Mesenchymal stem cell (in vitro differentiated cells and primary cell): ENCODE results near the gene NKX2-2.

Experiments used
- DNase-seq: peaks from one replicate; pipeline ENCODE4 v3.0.0-alpha.2; 2013
- H2AFZ ChIP-seq: one replicate; pipeline ENCODE4 v1.6.1; 2013; ENCODE audit warnings: low read depth, mild to moderate bottlenecking, control low read depth, inconsistent platforms, low read length, moderate library complexity
- H2AK5ac ChIP-seq: 2 replicates; pipeline ENCODE4 v1.6.1; 2013; ENCODE audit warnings: low read length, moderate library complexity, mild to moderate bottlenecking, inconsistent platforms; ENCODE audit not compliant: severe bottlenecking
- H2BK120ac ChIP-seq: one replicate; pipeline ENCODE4 v1.6.1; 2013; ENCODE audit warnings: low read depth, mild to moderate bottlenecking, inconsistent platforms, low read length, moderate library complexity
- H2BK12ac ChIP-seq, 2 experiments: one replicate each; pipeline ENCODE4 v1.6.1; 2013; ENCODE audit warnings: inconsistent platforms in 2 of 2, low read length in 2 of 2, mild to moderate bottlenecking in 2 of 2, moderate library complexity in 2 of 2, control low read depth in 1 of 2
- H2BK15ac ChIP-seq: one replicate; pipeline ENCODE4 v1.6.1; 2013; ENCODE audit warnings: mild to moderate bottlenecking, low read depth, inconsistent platforms; ENCODE audit not compliant: poor library complexity, severe bottlenecking
- H2BK5ac ChIP-seq: 2 replicates; pipeline ENCODE4 v1.6.1; 2013; ENCODE audit warnings: low read depth, mild to moderate bottlenecking, low read length, control low read depth, inconsistent platforms; ENCODE audit not compliant: poor library complexity, severe bottlenecking
- H3K14ac ChIP-seq, 2 experiments: one replicate each; pipeline ENCODE4 v1.6.1; 2013; ENCODE audit warnings: inconsistent platforms in 2 of 2, low read length in 2 of 2, control low read depth in 1 of 2, mild to moderate bottlenecking in 1 of 2, moderate library complexity in 1 of 2
- H3K18ac ChIP-seq, 2 experiments: one replicate each; pipeline ENCODE4 v1.6.1; 2013; ENCODE audit warnings: inconsistent platforms in 2 of 2, low read length in 2 of 2, control low read depth in 1 of 2, low read depth in 1 of 2, mild to moderate bottlenecking in 1 of 2
- H3K23ac ChIP-seq, 2 experiments: one replicate each; pipeline ENCODE4 v1.6.1; 2013; ENCODE audit warnings: inconsistent platforms in 2 of 2, low read length in 2 of 2, mild to moderate bottlenecking in 2 of 2, moderate library complexity in 2 of 2, control low read depth in 1 of 2
- H3K27ac ChIP-seq: 2 replicates; pipeline ENCODE4 v1.5.1; 2013; ENCODE audit warnings: mild to moderate bottlenecking, moderate library complexity, low read length, control low read depth, inconsistent platforms; ENCODE audit not compliant: poor library complexity, severe bottlenecking
- H3K27me3 ChIP-seq, 2 experiments: 2 replicates each; pipeline versions ENCODE4 v1.6.1 to v1.7.0; 2013; ENCODE audit warnings: low read length in 2 of 2, mild to moderate bottlenecking in 2 of 2, moderate library complexity in 2 of 2, control low read depth in 1 of 2, inconsistent platforms in 1 of 2; ENCODE audit not compliant: control insufficient read depth in 1 of 2, insufficient read depth in 1 of 2
- H3K36me3 ChIP-seq, 2 experiments: 2 replicates each; pipeline versions ENCODE4 v1.6.1 to v1.7.0; 2013; ENCODE audit warnings: low read length in 2 of 2, control low read depth in 1 of 2, inconsistent platforms in 1 of 2, low read depth in 1 of 2, mild to moderate bottlenecking in 1 of 2; ENCODE audit not compliant: insufficient read depth in 2 of 2, control insufficient read depth in 1 of 2
- H3K4ac ChIP-seq, 2 experiments: one replicate each; pipeline ENCODE4 v1.6.1; 2013; ENCODE audit warnings: inconsistent platforms in 2 of 2, low read length in 2 of 2, mild to moderate bottlenecking in 2 of 2, moderate library complexity in 2 of 2, control low read depth in 1 of 2, low read depth in 1 of 2
- H3K4me1 ChIP-seq: 2 replicates; pipeline ENCODE4 v1.6.1; 2013; ENCODE audit warnings: low read depth, low read length, control low read depth; ENCODE audit not compliant: control insufficient read depth, insufficient read depth
- H3K4me2 ChIP-seq: 2 replicates; pipeline ENCODE4 v1.6.1; 2013; ENCODE audit warnings: low read length, mild to moderate bottlenecking, inconsistent platforms; ENCODE audit not compliant: poor library complexity, severe bottlenecking
- H3K4me3 ChIP-seq, 2 experiments: 2 replicates each; pipeline versions ENCODE4 v1.5.1 to v1.7.0; 2013; ENCODE audit warnings: low read length in 2 of 2, mild to moderate bottlenecking in 2 of 2, control low read depth in 1 of 2, low read depth in 1 of 2; ENCODE audit not compliant: insufficient read depth in 1 of 2
- H3K79me1 ChIP-seq: replicated peaks from 2 replicates; pipeline ENCODE4 v1.6.1; 2013; ENCODE audit warnings: mild to moderate bottlenecking, control low read depth, low read length, inconsistent platforms; ENCODE audit not compliant: poor library complexity, severe bottlenecking
- H3K9ac ChIP-seq: 2 replicates; pipeline ENCODE4 v1.7.0; 2013; ENCODE audit warnings: mild to moderate bottlenecking, low read length, moderate library complexity
- H3K9me3 ChIP-seq: 2 replicates; pipeline ENCODE4 v1.7.0; 2013; ENCODE audit warnings: mild to moderate bottlenecking, low read length; ENCODE audit not compliant: control insufficient read depth
- H4K8ac ChIP-seq: one replicate; pipeline ENCODE4 v1.6.1; 2013; ENCODE audit warnings: inconsistent platforms, mild to moderate bottlenecking, low read length, moderate library complexity
- H4K91ac ChIP-seq: one replicate; pipeline ENCODE4 v1.6.1; 2013; ENCODE audit warnings: mild to moderate bottlenecking, low read length, inconsistent platforms
- WGBS: methylation state at CpG from one replicate; pipeline ENCODE4 v1.1.7; 2013; ENCODE audit warnings: mixed read lengths; 5-methylcytosine and 5-hydroxymethylcytosine counted together

The NKX2-2 gene

GRCh38 chr20:21534886-21535285 is 21.0 kb upstream of the NKX2-2 start:
- WGBS, result 83% methylated on average over 2 of the region's 2 CpGs

GRCh38 chr20:21534453-21534852 is 20.6 kb upstream of the NKX2-2 start:
- Histone ChIP-seq H2BK120ac (no peak overlapping the region), H3K79me1 (no peaks in the 10 kb centered on the region), H3K27me3 (peaks cover 28 to 35% of the 10 kb centered on the region in 2 experiments), H3K14ac (no peak overlapping the region), H2BK15ac (no peak overlapping the region), H3K4me2 (no peak overlapping the region), H4K8ac (no peak overlapping the region), H3K27ac (no peak overlapping the region), H3K4ac (no peak overlapping the region), H3K18ac (no peak overlapping the region), H3K4me3 (no peak overlapping the region), H3K9ac (no peak overlapping the region), H4K91ac (no peak overlapping the region), H2AFZ (no peak overlapping the region), H3K4me1 (no peaks in the 10 kb centered on the region), H3K9me3 (no peaks in the 10 kb centered on the region), H2BK12ac (no peak overlapping the region), H3K36me3 (no peaks in the 10 kb centered on the region), H2AK5ac (no peak overlapping the region), H2BK5ac (no peak overlapping the region), H3K23ac (no peak overlapping the region)
- WGBS, result 45% methylated on average over 2 of the region's 2 CpGs
- no peak for DNase-seq

More at GRCh38 chr20:21534886-21535285, 21.0 kb upstream of the NKX2-2 start:
- no peak overlapping the region for H3K27ac ChIP-seq
- no peak overlapping the region for H2BK5ac ChIP-seq
- no peaks in the 10 kb centered on the region for H3K9me3 ChIP-seq
- H3K4ac ChIP-seq, result no peak overlapping the region
- no peak overlapping the region for H3K18ac ChIP-seq
- no peak overlapping the region for H2AK5ac ChIP-seq
- no peaks in the 10 kb centered on the region for H3K36me3 ChIP-seq
- no peak overlapping the region for H3K23ac ChIP-seq
- H3K14ac ChIP-seq, result no peak overlapping the region
- H3K79me1 ChIP-seq, result no peaks in the 10 kb centered on the region
- H4K91ac ChIP-seq, result no peak overlapping the region
- no peak overlapping the region for H2AFZ ChIP-seq
- no peak for DNase-seq
- no peak overlapping the region for H2BK15ac ChIP-seq
- H3K4me3 ChIP-seq, result no peak overlapping the region
- no peak overlapping the region for H2BK120ac ChIP-seq
- no peak overlapping the region for H3K4me2 ChIP-seq
- H3K9ac ChIP-seq, result no peak overlapping the region
- peaks cover 25 to 35% of the 10 kb centered on the region in 2 experiments for H3K27me3 ChIP-seq
- H3K4me1 ChIP-seq, result no peaks in the 10 kb centered on the region
- H4K8ac ChIP-seq, result no peak overlapping the region
- H2BK12ac ChIP-seq, result no peak overlapping the region

- Histone ChIP-seq H3K9ac (no peak overlapping the region), H3K4me1 (no peaks in the 10 kb centered on the region), H3K14ac (no peak overlapping the region), H2AK5ac (no peak overlapping the region), H3K36me3 (no peaks in the 10 kb centered on the region), H3K27me3 (peaks cover 51 to 58% of the 10 kb centered on the region in 2 experiments), H2BK120ac (no peak overlapping the region), H3K79me1 (no peaks in the 10 kb centered on the region), H3K4ac (no peak overlapping the region), H3K23ac (no peak overlapping the region), H4K91ac (no peak overlapping the region), H2BK5ac (no peak overlapping the region), H3K4me2 (no peak overlapping the region), H3K4me3 (no peak overlapping the region), H3K18ac (no peak overlapping the region), H2AFZ (no peak overlapping the region), H2BK15ac (no peak overlapping the region), H3K27ac (no peak overlapping the region), H2BK12ac (no peak overlapping the region), H3K9me3 (peaks cover 13% of the 10 kb centered on the region), H4K8ac (no peak overlapping the region)
- 42% methylated on average over 4 of the region's 6 CpGs for WGBS
- no peak for DNase-seq
These were observed 16.0 kb upstream of the NKX2-2 start for GRCh38 chr20:21529863-21530262.

GRCh38 chr20:21528870-21529269 is 15.0 kb upstream of the NKX2-2 start:
- H2BK12ac ChIP-seq, result no peak overlapping the region
- no peak overlapping the region for H3K14ac ChIP-seq
- H4K8ac ChIP-seq, result no peak overlapping the region
- no peak for DNase-seq
- no peaks in the 10 kb centered on the region for H3K36me3 ChIP-seq
- H3K18ac ChIP-seq, result no peak overlapping the region
- H3K9me3 ChIP-seq, result peaks cover 16% of the 10 kb centered on the region
- no peak overlapping the region for H2BK5ac ChIP-seq
- no peaks in the 10 kb centered on the region for H3K79me1 ChIP-seq
- no peak overlapping the region for H2AFZ ChIP-seq
- no peak overlapping the region for H3K4me2 ChIP-seq
- H3K27me3 ChIP-seq, result peaks cover 53 to 62% of the 10 kb centered on the region in 2 experiments
- H3K27ac ChIP-seq, result no peak overlapping the region
- no peak overlapping the region for H2BK120ac ChIP-seq
- no peak overlapping the region for H3K23ac ChIP-seq
- no peaks in the 10 kb centered on the region for H3K4me1 ChIP-seq
- 65% methylated on average over 5 of the region's 5 CpGs for WGBS
- H3K4me3 ChIP-seq, result no peak overlapping the region
- no peak overlapping the region for H2AK5ac ChIP-seq
- no peak overlapping the region for H2BK15ac ChIP-seq
- H4K91ac ChIP-seq, result no peak overlapping the region
- no peak overlapping the region for H3K9ac ChIP-seq
- H3K4ac ChIP-seq, result no peak overlapping the region
